HG02678 (cell line): ENCODE measurements around the gene EMILIN1.
"Not testable (repeated sequence)": the region's sequence is repeated elsewhere in the genome, so short reads cannot be mapped to it uniquely, and the experiment has no call there.

ENCODE experiments used
- ATAC-seq: cut with Tn5 transposase; IDR thresholded peaks from one replicate; pipeline ENCODE4 v1.9.1; 2021; ENCODE audit warnings: mild to moderate bottlenecking, moderate library complexity; ENCODE audit not compliant: unreplicated experiment

Gene EMILIN1

DNA sequence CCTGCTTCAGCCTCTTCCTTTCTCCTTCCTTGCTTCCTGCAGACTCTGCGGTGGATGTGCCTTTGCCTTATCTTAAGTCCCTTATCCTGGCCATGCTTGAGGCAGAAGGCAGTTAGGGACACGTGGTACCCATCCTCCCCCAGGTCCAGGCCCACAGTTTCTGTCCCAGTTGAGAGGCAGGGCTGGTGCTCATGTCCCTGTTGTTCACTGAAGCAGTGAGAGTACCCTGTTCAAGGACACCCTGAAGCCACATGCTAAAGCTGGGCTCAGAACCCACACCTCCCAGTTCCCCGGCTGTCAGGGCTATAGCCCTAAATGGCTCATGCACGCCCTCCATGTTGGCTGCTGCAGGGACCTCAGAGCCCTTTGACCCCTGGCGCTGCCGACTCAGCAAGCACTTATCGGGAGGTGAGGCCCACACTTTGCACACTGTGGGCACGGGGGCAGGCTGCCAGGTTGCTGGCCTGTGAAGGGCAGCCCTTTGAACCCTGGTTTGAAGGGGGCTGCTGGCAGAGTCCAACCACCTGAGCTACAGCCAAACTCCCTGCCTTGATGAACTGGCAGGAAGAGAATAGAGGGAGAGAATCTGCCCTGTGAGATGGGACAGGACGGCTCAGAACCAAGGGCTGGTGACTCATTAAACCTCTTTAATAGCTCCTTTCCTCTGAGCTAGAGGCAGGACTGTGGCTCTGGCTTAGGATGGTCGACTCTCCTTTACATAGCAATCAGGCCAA lies 14.4 kb downstream of the EMILIN1 start:
- ATAC-seq: no peak

- no peak for ATAC-seq
Measured at GRCh38 chr2:27093430-27094352, 15.3 kb downstream of the EMILIN1 start.

- no peak for ATAC-seq
Measured at GRCh38 chr2:27094353-27094984, 16.1 kb downstream of the EMILIN1 start.

DNA sequence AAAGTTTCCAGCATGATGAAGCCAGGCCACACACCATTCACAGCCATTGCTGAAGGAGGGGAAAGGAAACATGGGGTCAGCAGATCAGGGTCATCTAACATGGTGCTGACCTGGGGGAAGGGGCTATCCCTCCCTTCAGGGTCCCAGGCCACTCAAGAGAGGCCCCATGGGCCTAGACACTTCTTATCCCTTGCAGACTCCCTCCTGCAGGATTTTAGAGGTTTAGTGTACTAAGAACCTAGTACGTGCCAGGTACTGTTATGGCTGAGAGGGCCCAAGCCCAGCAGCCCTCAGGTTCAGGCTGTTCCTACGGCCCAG lies 17.0 kb downstream of the EMILIN1 start:
- no peak for ATAC-seq

- peak; percentile 48 for ATAC-seq
Measured at GRCh38 chr2:27095745-27096651, 17.6 kb downstream of the EMILIN1 start.

GRCh38 chr2:27096748-27097297 lies 18.4 kb downstream of the EMILIN1 start:
- ATAC-seq: no peak

DNA sequence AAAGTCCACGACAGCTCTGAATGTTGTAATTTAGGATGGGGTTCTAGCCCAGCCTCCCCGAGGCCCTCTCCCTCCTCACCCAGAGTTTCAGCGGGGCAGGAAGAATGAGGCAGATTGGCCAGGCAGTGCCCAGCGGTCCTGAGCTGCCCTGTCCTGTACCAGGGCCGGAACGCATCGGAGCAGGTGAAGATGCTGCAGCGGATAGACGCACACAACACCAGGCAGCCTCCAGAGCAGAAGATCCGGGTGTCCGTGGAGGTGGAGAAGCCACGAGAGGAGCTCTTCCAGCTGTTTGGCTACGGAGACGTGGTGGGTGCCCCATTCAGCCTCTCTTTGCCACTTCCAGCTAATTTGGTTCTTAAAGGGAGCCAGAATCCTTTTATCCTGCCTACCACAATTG lies 18.9 kb downstream of the EMILIN1 start:
- ATAC-seq: no peak

GRCh38 chr2:27099334-27099955 lies 21.0 kb downstream of the EMILIN1 start:
- no peak for ATAC-seq

- ATAC-seq: no peak
Measured at GRCh38 chr2:27100036-27100435, 21.6 kb downstream of the EMILIN1 start.

DNA sequence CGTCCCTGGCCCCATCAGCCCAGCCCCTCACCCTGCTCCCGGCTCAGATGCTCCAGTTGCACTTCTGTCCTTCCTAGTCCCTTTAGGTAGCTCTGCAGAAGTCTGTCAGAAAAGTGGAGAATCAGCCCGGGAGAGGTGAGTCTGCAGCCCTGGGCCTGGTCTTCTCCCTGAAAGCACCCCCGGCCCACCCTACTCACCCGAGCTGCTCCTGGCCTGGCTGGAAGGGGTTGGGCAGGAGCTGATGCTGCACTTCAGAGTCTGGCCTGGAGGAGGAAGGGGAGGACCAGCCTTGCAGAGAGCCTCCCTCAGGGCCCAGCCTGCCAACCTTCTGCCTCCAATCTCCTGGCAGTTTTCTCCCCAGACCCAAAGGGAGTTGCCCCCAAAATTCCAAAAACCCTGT lies 23.9 kb downstream of the EMILIN1 start:
- ATAC-seq: no peak

- ATAC-seq: no peak
Measured at GRCh38 chr2:27105981-27106380, 27.6 kb downstream of the EMILIN1 start.

GRCh38 chr2:27108221-27108620 lies 29.8 kb downstream of the EMILIN1 start:
- ATAC-seq: no peak

DNA sequence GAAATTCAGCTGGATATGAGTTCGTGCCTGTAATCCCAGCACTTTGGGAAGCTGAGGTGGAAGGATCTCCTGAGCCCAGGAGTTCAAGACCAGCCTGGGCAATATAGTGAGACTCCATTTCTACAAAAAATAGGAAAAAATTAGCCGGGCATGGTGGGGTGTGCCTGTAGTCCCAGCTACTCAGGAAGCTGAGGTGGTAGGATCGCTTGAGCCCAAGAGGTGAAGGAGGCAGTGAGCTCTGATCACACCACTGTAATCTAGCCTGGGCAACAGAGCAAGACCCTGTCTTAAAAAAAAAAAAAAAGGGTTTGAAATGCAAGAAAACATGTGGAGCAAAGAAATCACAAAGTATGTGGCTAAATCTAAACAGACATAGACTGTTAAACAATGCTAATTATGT lies 30.7 kb downstream of the EMILIN1 start:
- ATAC-seq: no peak

- ATAC-seq: not testable (repeated sequence)
Measured at GRCh38 chr2:27110603-27111352, 32.4 kb downstream of the EMILIN1 start.

DNA sequence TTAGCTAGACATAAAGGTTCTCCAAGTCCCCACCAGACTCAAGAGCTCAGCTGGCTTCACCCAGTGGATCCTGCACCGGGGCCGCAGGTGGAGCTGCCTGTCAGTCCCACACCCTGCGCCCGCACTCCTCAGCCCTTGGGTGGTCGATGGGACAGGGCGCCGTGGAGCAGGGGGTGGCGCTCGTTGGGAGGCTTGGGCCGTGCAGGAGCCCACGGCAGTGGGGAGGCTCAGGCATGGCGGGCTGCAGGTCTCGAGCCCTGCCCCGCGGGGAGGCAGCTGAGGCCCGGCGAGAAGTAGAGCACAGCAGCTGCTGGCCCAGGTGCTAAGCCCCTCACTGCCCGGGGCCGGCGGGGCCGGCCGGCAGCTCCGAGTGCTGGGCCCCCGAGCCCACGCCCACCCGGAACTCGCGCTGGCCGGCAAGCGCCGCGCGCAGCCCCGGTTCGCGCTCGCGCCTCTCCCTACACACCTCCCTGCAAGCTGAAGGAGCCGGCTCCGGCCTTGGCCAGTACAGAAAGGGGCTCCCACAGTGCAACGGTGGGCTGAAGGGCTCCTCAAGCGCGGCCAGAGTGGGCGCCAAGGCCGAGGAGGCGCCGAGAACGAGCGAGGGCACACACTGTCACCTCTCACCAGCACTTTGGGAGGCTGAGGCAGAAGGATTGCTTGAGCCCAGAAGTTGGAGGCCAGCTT lies 33.1 kb downstream of the EMILIN1 start:
- not testable (repeated sequence) for ATAC-seq

DNA sequence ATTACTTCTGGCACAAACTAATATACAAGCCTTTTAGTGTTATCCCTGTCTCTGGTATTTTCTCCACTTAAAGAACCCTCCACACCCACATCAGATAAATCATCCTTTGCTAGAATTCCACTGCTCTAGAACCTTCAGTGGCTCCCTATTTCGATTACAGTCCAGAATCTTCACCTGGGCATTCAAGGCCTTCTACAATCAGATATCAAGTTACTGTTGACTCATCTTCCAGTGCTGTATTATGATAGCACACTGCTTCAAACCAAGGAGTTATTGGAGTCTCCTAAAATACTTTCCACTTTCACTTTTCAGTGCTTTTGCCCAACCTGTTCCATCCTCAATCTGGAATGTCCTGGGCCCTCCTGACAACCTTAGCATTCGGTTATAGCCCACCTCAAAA lies 37.1 kb downstream of the EMILIN1 start:
- no peak for ATAC-seq

- ATAC-seq: no peak
Measured at GRCh38 chr2:27117995-27118524, 39.6 kb downstream of the EMILIN1 start.

DNA sequence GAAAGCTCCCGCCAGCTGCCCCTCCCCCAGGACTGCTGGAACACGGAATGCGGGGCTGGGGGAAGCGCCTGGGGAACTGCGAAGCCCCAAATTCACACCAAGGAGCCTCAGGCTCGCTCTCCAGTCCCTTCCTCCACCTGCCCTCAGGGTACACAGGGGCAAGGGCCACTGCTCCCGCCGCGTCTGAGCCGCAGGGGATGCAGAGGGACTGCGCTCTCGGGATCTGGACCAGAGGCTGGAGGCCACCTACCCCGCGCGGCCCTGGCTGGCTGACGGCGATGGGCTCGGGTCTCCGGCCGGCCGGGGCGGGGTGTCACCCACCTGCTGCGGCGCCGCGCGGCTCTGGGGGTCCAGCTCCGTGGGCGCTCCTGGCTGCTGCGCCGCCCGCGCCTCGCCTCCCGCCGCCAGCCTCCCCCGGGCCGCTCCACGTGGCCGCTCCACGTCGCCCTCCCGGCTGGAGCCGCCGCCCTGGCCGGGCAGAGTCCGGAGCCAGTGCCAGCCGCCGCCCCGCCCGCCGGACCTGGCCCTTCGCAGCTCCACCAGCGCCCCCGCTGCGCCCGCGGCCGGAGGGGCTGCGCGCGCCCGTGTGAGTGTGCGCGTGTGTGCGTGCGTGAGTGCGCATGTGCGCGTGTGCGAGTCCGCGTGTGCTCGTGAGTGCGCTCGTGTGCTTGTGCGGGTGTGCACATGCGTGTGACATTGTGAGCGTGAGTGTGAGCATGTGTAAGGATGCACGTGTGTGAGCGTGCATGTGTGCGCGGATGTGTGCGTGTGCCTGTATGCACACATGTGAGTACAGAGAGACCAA lies 40.3 kb downstream of the EMILIN1 start, which contains the start of gene CGREF1:
Gene CGREF1, minus strand, starts transcription at position 604 of the 805 bp plus-strand sequence. CDS start 14,762 bp downstream, outside the sequence.
- no peak for ATAC-seq
